ENCODE results near the gene CACNG1.

Gene CACNG1

GRCh38 chr17:67051837-67052236 lies 7.5 kb downstream of the CACNG1 start:
- DNase-seq (ENCODE audit: low read depth in 2 of 2): no peak

GRCh38 chr17:67052720-67053437 lies 8.5 kb downstream of the CACNG1 start:
- DNase-seq (ENCODE audit: low read depth in 2 of 2): no peak

- DNase-seq (ENCODE audit: low read depth in 2 of 2): no peak
Observed at GRCh38 chr17:67053438-67054000, 9.2 kb downstream of the CACNG1 start.

- DNase-seq (ENCODE audit: low read depth in 2 of 2): no peak
Observed at GRCh38 chr17:67054011-67054591, 9.7 kb downstream of the CACNG1 start.

GRCh38 chr17:67054608-67055007 lies 10.3 kb downstream of the CACNG1 start:
- DNase-seq (ENCODE audit: low read depth in 2 of 2): no peak

- no peak for DNase-seq (ENCODE audit: low read depth in 2 of 2)
Observed at GRCh38 chr17:67055041-67055443, 10.7 kb downstream of the CACNG1 start.

- DNase-seq (ENCODE audit: low read depth in 2 of 2): no peak
Observed at GRCh38 chr17:67055811-67056745, 11.7 kb downstream of the CACNG1 start.

GRCh38 chr17:67056746-67057490 lies 12.6 kb downstream of the CACNG1 start:
- DNase-seq (ENCODE audit: low read depth in 2 of 2): no peak

- no peak for DNase-seq (ENCODE audit: low read depth in 2 of 2)
Observed at GRCh38 chr17:67058036-67058435, 13.7 kb downstream of the CACNG1 start.

GRCh38 chr17:67059372-67059771 lies 15.0 kb downstream of the CACNG1 start:
- no peak for DNase-seq (ENCODE audit: low read depth in 2 of 2)

GRCh38 chr17:67063141-67063540 lies 18.8 kb downstream of the CACNG1 start:
- DNase-seq (ENCODE audit: low read depth in 2 of 2): no peak

GRCh38 chr17:67066717-67067116 lies 22.4 kb downstream of the CACNG1 start:
- no peak for DNase-seq (ENCODE audit: low read depth in 2 of 2)

- no peak for DNase-seq (ENCODE audit: low read depth in 2 of 2)
Observed at GRCh38 chr17:67067571-67068482, 23.5 kb downstream of the CACNG1 start.

GRCh38 chr17:67068999-67069398 lies 24.6 kb downstream of the CACNG1 start:
- DNase-seq (ENCODE audit: low read depth in 2 of 2): no peak

GRCh38 chr17:67069603-67070136 lies 25.3 kb downstream of the CACNG1 start:
- no peak for DNase-seq (ENCODE audit: low read depth in 2 of 2)

GRCh38 chr17:67071595-67071994 lies 27.2 kb downstream of the CACNG1 start:
- DNase-seq (ENCODE audit: low read depth in 2 of 2): no peak

GRCh38 chr17:67072885-67073284 lies 28.5 kb downstream of the CACNG1 start:
- DNase-seq (ENCODE audit: low read depth in 2 of 2): no peak

- no peak for DNase-seq (ENCODE audit: low read depth in 2 of 2)
Observed at GRCh38 chr17:67074781-67075180, 30.4 kb downstream of the CACNG1 start.

GRCh38 chr17:67076290-67076689 lies 31.9 kb downstream of the CACNG1 start:
- DNase-seq (ENCODE audit: low read depth in 2 of 2): no peak

GRCh38 chr17:67078292-67078691 lies 33.9 kb downstream of the CACNG1 start:
- no peak for DNase-seq (ENCODE audit: low read depth in 2 of 2)

Measured in activated CD8-positive, alpha-beta memory T cell treated with anti-CD3 and anti-CD28 coated beads for 4 hours (primary cell).